Activated T-helper 2 cell treated with anti-CD3 and anti-CD28 coated beads, Interferon-gamma antibody, Interleukin-2, Interleukin-4, amounts not matched to agents 10 μg/mL and 5 μg/mL and 100 μg/mL, durations not matched to agents 14 hours and 24 hours and 36 hours (primary cell): ENCODE measurements around the gene WDR70. TPM values are rescaled to one million over a fixed set of nuclear protein-coding genes. Genes with fewer than 3 reads are reported as not detected.
"Not testable (repeated sequence)": the region's sequence is repeated elsewhere in the genome, so short reads cannot be mapped to it uniquely, and the experiment has no call there.

ENCODE experiments used
- DNase-seq: peaks from one replicate; pipeline ENCODE4 v3.0.0; 2021; ENCODE audit warnings: low spot score
- H3K27ac Mint-ChIP-seq: one replicate; pipeline ENCODE4 v1.8.0; 2021; ENCODE audit warnings: mixed read lengths
- H3K27me3 Mint-ChIP-seq: one replicate; pipeline ENCODE4 v1.8.0; 2021; ENCODE audit warnings: low read depth, mixed read lengths
- H3K36me3 Mint-ChIP-seq: one replicate; pipeline ENCODE4 v1.8.0; 2021; ENCODE audit warnings: low read depth, mixed read lengths
- H3K4me1 Mint-ChIP-seq: one replicate; pipeline ENCODE4 v1.8.0; 2021; ENCODE audit warnings: low read depth, mixed read lengths
- H3K4me3 Mint-ChIP-seq: one replicate; pipeline ENCODE4 v1.8.0; 2021; ENCODE audit warnings: low read depth, mild to moderate bottlenecking, moderate library complexity, mixed read lengths
- H3K9me3 Mint-ChIP-seq: one replicate; pipeline ENCODE4 v1.8.0; 2021; ENCODE audit warnings: mixed read lengths
- intact Hi-C: fragments of 100-400 bp; cut with micrococcal nuclease; formaldehyde crosslinking; loops from one replicate; pipeline ENCODE4 v1.15.1; 2023
- total RNA-seq: library from RNA; stranded (reverse); gene quantifications from 2 replicates; pipeline ENCODE4 v1.2.3, GENCODE V29; 2022

WDR70 gene
- total RNA-seq, 1 donor from 2014 or later: 37.9 TPM

DNA sequence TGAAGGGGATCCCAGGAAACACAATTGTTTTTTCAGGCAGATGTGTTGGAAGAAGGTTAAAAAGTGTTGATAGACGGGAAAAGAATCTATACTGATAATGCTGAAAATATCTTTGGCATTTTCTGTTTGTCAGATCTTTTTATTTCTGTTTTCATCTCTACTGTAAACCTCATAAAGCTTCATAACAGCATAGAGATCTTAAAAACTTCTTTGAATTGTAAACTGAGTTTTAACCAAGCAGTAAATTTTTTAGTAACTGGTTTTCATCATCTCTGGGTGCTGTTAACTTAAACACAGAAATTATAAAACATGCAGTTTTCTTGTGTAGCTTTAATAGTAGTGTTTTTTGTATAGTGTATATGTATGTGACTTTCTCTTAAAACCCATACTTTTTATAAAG is 227.0 kb downstream of the WDR70 start:
- Mint-ChIP-seq H3K4me3 (no peak overlapping the region), H3K27me3 (no peaks in the 10 kb centered on the region), H3K9me3 (peaks cover 6% of the 10 kb centered on the region), H3K27ac (no peak overlapping the region), H3K4me1 (no peaks in the 10 kb centered on the region), H3K36me3 (peaks cover 7% of the 10 kb centered on the region)
- intact Hi-C loops: no loop called here
- DNase-seq: no peak

GRCh38 chr5:37606632-37607248 is 227.6 kb downstream of the WDR70 start:
- H3K27ac Mint-ChIP-seq: no peak overlapping the region
- no peak overlapping the region for H3K4me3 Mint-ChIP-seq
- peaks cover under 1% of the 10 kb centered on the region for H3K9me3 Mint-ChIP-seq
- intact Hi-C loops: no loop called here
- no peak for DNase-seq
- H3K27me3 Mint-ChIP-seq: no peaks in the 10 kb centered on the region
- peaks cover 3% of the 10 kb centered on the region for H3K36me3 Mint-ChIP-seq
- H3K4me1 Mint-ChIP-seq: no peaks in the 10 kb centered on the region

- Mint-ChIP-seq H3K4me1 (no peaks in the 10 kb centered on the region), H3K36me3 (no peaks in the 10 kb centered on the region), H3K27ac (no peak overlapping the region), H3K27me3 (no peaks in the 10 kb centered on the region), H3K9me3 (no peaks in the 10 kb centered on the region), H3K4me3 (no peak overlapping the region)
- intact Hi-C loops: no loop called here
- no peak for DNase-seq
These were observed 236.1 kb downstream of the WDR70 start for GRCh38 chr5:37615184-37615583.

- Mint-ChIP-seq H3K27ac (no peak overlapping the region), H3K9me3 (no peaks in the 10 kb centered on the region), H3K4me1 (no peaks in the 10 kb centered on the region), H3K36me3 (peaks cover 8% of the 10 kb centered on the region), H3K4me3 (no peak overlapping the region), H3K27me3 (no peaks in the 10 kb centered on the region)
- intact Hi-C loops: no loop called here
- no peak for DNase-seq
These were observed 240.2 kb downstream of the WDR70 start for GRCh38 chr5:37619353-37619752.

DNA sequence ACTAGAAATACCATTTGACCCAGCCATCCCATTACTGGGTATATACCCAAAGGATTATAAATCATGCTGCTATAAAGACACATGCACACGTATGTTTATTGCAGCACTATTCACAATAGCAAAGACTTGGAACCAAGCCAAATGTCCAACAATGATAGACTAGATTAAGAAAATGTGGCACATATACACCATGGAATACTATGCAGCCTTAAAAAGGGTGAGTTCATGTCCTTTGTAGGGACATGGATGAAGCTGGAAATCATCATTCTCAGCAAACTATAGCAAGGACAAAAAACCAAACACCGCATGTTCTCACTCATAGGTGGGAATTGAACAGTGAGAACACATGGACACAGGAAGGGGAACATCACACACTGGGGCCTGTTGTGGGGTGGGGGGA is 243.2 kb downstream of the WDR70 start:
- H3K4me1 Mint-ChIP-seq, intact Hi-C loops, H3K4me3 Mint-ChIP-seq, DNase-seq, H3K27ac Mint-ChIP-seq, H3K27me3 Mint-ChIP-seq: not testable (repeated sequence)
- peaks cover 12% of the 10 kb centered on the region for H3K9me3 Mint-ChIP-seq
- H3K36me3 Mint-ChIP-seq: peaks cover 14% of the 10 kb centered on the region

- no peaks in the 10 kb centered on the region for H3K4me1 Mint-ChIP-seq
- peaks cover 39% of the 10 kb centered on the region for H3K9me3 Mint-ChIP-seq
These were observed 247.1 kb downstream of the WDR70 start for GRCh38 chr5:37626266-37626665.

GRCh38 chr5:37628876-37629275 is 249.8 kb downstream of the WDR70 start:
- Mint-ChIP-seq H3K4me1 (no peaks in the 10 kb centered on the region), H3K36me3 (peaks cover 29% of the 10 kb centered on the region), H3K4me3 (no peak overlapping the region), H3K27me3 (no peaks in the 10 kb centered on the region), H3K9me3 (peaks cover 39% of the 10 kb centered on the region), H3K27ac (no peak overlapping the region)
- no peak for DNase-seq
- intact Hi-C loops: no loop called here

More at GRCh38 chr5:37626266-37626665, 247.1 kb downstream of the WDR70 start:
- H3K27ac Mint-ChIP-seq: no peak overlapping the region
- H3K4me3 Mint-ChIP-seq: no peak overlapping the region
- H3K27me3 Mint-ChIP-seq: no peaks in the 10 kb centered on the region
- peaks cover 33% of the 10 kb centered on the region for H3K36me3 Mint-ChIP-seq
- DNase-seq: no peak
- intact Hi-C loops: no loop called here

GRCh38 chr5:37631939-37632338 is 252.8 kb downstream of the WDR70 start:
- no peak overlapping the region for H3K4me3 Mint-ChIP-seq
- H3K27me3 Mint-ChIP-seq: no peaks in the 10 kb centered on the region
- intact Hi-C loops: no loop called here
- peaks cover 27% of the 10 kb centered on the region for H3K36me3 Mint-ChIP-seq
- peaks cover 31% of the 10 kb centered on the region for H3K9me3 Mint-ChIP-seq
- H3K27ac Mint-ChIP-seq: no peak overlapping the region
- no peaks in the 10 kb centered on the region for H3K4me1 Mint-ChIP-seq
- no peak for DNase-seq

DNA sequence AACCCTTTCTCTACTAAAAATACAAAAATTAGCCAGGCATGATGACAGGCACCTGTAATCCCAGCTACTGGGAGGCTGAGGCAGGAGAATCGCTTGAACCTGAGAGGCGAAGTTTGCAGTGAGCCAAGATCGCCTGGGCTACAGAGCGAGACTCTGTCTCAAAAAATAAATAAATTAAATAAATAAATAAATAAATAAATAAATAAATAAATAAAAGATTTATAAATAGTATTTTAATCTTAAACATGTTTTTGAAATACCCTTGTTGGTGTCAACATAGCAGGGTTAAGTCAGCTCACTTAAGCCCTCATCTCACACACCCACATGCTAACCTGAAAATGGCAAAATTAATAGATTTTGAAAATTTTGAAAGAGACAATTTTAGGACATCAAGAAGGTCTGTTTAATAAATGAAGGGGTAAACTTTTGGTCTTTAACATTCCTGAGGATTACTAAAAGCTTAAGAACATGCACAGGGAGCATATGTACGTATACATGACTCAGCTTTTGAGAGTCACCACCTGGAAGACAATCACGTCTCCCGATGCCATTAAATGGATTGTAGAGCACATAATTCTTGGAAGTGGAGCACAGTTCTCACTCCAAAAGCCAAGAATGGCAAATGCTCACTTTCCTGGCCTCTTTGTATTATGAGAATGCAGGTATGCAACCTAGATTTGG is 258.2 kb downstream of the WDR70 start:
- Mint-ChIP-seq H3K4me3 (no peak overlapping the region), H3K9me3 (no peaks in the 10 kb centered on the region), H3K27ac (no peak overlapping the region), H3K27me3 (no peaks in the 10 kb centered on the region), H3K4me1 (no peaks in the 10 kb centered on the region), H3K36me3 (no peaks in the 10 kb centered on the region)
- intact Hi-C loops: no loop called here
- no peak for DNase-seq

GRCh38 chr5:37638897-37639296 is 259.8 kb downstream of the WDR70 start:
- no peak overlapping the region for H3K27ac Mint-ChIP-seq
- H3K27me3 Mint-ChIP-seq: no peaks in the 10 kb centered on the region
- H3K9me3 Mint-ChIP-seq: no peaks in the 10 kb centered on the region
- no peak for DNase-seq
- intact Hi-C loops: no loop called here
- no peaks in the 10 kb centered on the region for H3K4me1 Mint-ChIP-seq
- H3K4me3 Mint-ChIP-seq: no peak overlapping the region
- H3K36me3 Mint-ChIP-seq: no peaks in the 10 kb centered on the region

DNA sequence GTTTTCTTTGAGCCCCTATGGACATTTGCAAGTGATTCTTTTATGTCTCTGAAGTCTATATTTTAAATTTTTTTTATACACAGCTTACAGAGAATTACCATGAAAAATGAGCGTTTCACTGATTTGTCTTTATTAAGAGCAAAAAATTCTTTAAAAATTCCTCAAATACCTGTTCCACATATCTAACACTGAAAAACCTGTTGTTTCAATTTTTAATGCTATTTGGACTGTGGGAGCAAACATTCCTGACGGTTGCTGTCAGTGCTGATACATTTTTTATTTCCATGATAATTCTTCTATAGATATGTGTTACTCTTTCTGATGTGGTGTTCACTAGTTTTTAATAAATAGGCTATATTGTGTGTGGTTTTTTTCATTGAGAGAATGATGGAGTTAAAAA is 261.0 kb downstream of the WDR70 start:
- H3K4me3 Mint-ChIP-seq: no peak overlapping the region
- H3K27me3 Mint-ChIP-seq: no peaks in the 10 kb centered on the region
- DNase-seq: no peak
- H3K9me3 Mint-ChIP-seq: peaks cover 4% of the 10 kb centered on the region
- no peaks in the 10 kb centered on the region for H3K4me1 Mint-ChIP-seq
- no peak overlapping the region for H3K27ac Mint-ChIP-seq
- no peaks in the 10 kb centered on the region for H3K36me3 Mint-ChIP-seq
- intact Hi-C loops: no loop called here

DNA sequence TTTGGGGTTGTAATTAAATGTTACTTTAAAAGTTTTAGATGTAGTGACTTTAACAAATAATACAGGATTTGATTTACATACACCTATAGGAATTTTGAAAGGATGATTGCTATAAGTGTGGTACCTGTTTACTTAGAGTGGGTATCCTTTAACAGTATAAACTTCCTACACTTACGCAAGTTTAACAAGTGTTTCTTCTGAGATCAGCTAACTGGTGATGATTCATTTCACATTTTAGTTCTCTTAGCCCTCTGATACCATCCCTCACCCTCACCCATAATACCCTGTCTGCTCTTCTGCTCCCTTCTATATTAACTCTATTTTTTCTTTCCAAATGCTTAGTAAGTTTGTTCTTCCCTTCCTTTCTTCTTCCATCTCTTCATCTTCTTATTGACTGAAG is 262.8 kb downstream of the WDR70 start:
- no peak overlapping the region for H3K4me3 Mint-ChIP-seq
- H3K9me3 Mint-ChIP-seq: peaks cover 17% of the 10 kb centered on the region
- H3K4me1 Mint-ChIP-seq: no peaks in the 10 kb centered on the region
- no peak overlapping the region for H3K27ac Mint-ChIP-seq
- H3K27me3 Mint-ChIP-seq: no peaks in the 10 kb centered on the region
- H3K36me3 Mint-ChIP-seq: no peaks in the 10 kb centered on the region
- DNase-seq: no peak
- intact Hi-C loops: no loop called here

- Mint-ChIP-seq H3K9me3 (peaks cover 35% of the 10 kb centered on the region), H3K27me3 (no peaks in the 10 kb centered on the region), H3K36me3 (peaks cover 6% of the 10 kb centered on the region), H3K4me1 (no peaks in the 10 kb centered on the region), H3K27ac (no peak overlapping the region), H3K4me3 (no peak overlapping the region)
- intact Hi-C loops: no loop called here
- DNase-seq: no peak
These were observed 266.6 kb downstream of the WDR70 start for GRCh38 chr5:37645707-37646106.
